ENCODE measurements around the gene OVAAL. TPM values are rescaled to one million over a fixed set of nuclear protein-coding genes. Genes with fewer than 3 reads are reported as not detected.

OVAAL gene
- not detected for total RNA-seq

DNA sequence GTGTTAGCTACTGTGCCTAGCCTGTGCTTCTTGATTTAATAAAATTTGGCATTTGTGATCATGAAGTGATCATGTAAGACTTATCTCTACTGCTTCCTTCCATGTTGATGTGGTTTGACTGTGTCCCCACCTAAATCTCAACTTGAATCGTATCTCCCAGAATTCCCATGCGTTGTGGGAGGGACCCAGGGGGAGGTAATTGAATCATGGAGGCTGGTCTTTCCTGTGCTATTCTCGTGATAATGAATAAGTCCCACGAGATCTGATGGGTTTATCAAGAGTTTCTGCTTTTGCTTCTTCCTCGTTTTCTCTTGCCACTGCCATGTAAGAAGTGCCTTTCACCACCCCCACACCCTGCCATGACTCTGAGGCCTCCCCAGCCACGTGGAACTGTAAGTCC lies at the start of gene OVAAL:
TSS of gene OVAAL (plus strand) at position 301 of the 400 bp plus-strand sequence.
- no peak within 1 kb of the TSS for H3K27ac Mint-ChIP-seq
- H3K36me3 Mint-ChIP-seq: no peaks in the 10 kb centered on the region
- intact Hi-C loops (cut with micrococcal nuclease): no loop called here
- no peaks in the 10 kb centered on the region for H3K9me3 Mint-ChIP-seq
- CTCF ChIA-PET: no interaction called here
- no peak for DNase-seq
- peaks cover 18% of the 10 kb centered on the region for H3K27me3 Mint-ChIP-seq
- no peaks in the 10 kb centered on the region for H3K4me1 Mint-ChIP-seq (ENCODE audit: low read depth)
- no peak within 1 kb of the TSS for H3K4me3 Mint-ChIP-seq
- POLR2A ChIA-PET: no interaction called here

DNA sequence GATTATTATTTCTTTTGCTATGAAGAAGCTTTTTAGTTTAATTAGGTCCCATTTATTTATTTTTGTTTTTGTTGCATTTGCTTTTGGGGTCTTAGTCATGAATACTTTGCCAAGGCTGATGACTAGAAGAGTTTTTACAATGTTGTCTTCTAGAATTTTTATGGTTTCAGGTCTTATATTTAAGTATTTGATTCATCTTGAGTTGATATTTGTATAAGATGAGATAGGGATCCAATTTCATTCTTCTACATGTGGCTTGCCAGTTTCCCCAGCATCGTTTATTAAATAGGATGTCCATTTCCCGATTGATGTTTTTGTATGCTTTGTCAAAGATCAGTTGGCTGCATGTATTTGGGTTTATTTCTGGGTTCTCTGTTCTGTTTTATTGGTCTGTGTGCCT lies 47.9 kb upstream of the OVAAL start:
- H3K9me3 Mint-ChIP-seq: no peaks in the 10 kb centered on the region
- intact Hi-C loops (cut with micrococcal nuclease): no loop called here
- DNase-seq: no peak
- CTCF ChIA-PET: interaction anchor here (7.9 kb wide), 1 partner anchor 352 kb away, joined by 133 read pairs; no protein-coding TSS in a partner anchor
- H3K4me3 Mint-ChIP-seq: no peak overlapping the region
- peaks cover 4% of the 10 kb centered on the region for H3K4me1 Mint-ChIP-seq (ENCODE audit: low read depth)
- no peaks in the 10 kb centered on the region for H3K36me3 Mint-ChIP-seq
- POLR2A ChIA-PET: interaction anchor here (0.8 kb wide), 1 partner anchor 8 kb away, joined by 4 read pairs; the partner anchor contains the start of gene ACBD6
- H3K27ac Mint-ChIP-seq: no peak overlapping the region
- peaks cover 5% of the 10 kb centered on the region for H3K27me3 Mint-ChIP-seq

DNA sequence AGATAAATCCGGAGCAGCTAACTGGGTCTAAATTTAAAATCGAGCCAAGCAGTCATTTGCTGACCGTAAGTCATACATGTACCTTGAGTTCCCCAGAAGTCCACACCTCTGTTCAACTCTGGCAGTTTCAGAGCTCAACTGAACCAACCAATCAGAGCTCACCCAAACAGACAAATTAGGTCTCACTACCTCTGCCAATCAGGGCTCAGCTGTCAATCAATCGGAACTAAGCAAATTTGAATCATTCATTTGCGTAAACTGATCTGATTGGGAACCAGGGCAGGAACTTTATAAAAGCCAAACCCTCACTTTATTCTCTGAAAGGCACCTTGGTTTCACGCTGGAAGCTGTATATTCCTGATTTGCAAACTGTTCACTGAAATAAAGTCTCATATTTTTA lies 45.2 kb upstream of the OVAAL start:
- no peak overlapping the region for H3K27ac Mint-ChIP-seq
- no peaks in the 10 kb centered on the region for H3K9me3 Mint-ChIP-seq
- DNase-seq: no peak
- no peak overlapping the region for H3K4me3 Mint-ChIP-seq
- ChIA-PET POLR2A (no interaction called here), CTCF (interaction anchor here (1.0 to 7.9 kb wide), 3 partner anchors 13 to 629 kb away, joined by 3 to 133 read pairs (median 13); no protein-coding TSS in a partner anchor)
- H3K4me1 Mint-ChIP-seq (ENCODE audit: low read depth): no peaks in the 10 kb centered on the region
- H3K27me3 Mint-ChIP-seq: peaks cover 5% of the 10 kb centered on the region
- intact Hi-C loops (cut with micrococcal nuclease): no loop called here
- H3K36me3 Mint-ChIP-seq: no peaks in the 10 kb centered on the region

DNA sequence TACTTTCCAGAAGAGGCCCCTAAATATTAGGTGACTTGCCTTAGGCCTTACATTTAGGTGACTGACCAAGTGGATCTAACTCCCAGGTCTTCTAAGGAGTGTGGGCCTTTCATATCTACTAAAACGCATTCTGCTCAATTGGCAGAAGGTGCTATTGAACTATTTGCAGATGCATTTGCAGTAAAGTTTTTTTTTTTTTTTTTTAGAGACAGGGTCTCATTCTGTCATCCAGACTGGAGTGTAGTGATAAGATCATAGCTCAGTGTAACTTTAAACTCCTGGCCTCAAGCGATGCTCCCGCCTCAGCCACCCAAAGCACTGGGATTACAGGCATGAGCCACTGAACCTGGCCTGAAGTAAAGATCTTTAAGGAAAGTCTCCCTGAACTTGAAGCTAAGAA lies 43.4 kb upstream of the OVAAL start:
- no peak for DNase-seq
- Mint-ChIP-seq H3K27me3 (peaks cover 5% of the 10 kb centered on the region), H3K9me3 (no peaks in the 10 kb centered on the region), H3K4me3 (no peak overlapping the region), H3K27ac (no peak overlapping the region), H3K4me1 (ENCODE audit: low read depth) (no peaks in the 10 kb centered on the region), H3K36me3 (no peaks in the 10 kb centered on the region)
- ChIA-PET CTCF (interaction anchor here (0.6 to 7.9 kb wide), 29 partner anchors 11 to 675 kb away, joined by 3 to 133 read pairs (median 4); partner anchors contain the start of gene ACBD6), POLR2A (interaction anchor here (0.8 kb wide), 1 partner anchor 388 kb away, joined by 3 read pairs; no protein-coding TSS in a partner anchor)
- intact Hi-C loops (cut with micrococcal nuclease): loop anchor here (5.0 kb wide), 1 partner anchor 652 kb away; no protein-coding TSS in a partner anchor

DNA sequence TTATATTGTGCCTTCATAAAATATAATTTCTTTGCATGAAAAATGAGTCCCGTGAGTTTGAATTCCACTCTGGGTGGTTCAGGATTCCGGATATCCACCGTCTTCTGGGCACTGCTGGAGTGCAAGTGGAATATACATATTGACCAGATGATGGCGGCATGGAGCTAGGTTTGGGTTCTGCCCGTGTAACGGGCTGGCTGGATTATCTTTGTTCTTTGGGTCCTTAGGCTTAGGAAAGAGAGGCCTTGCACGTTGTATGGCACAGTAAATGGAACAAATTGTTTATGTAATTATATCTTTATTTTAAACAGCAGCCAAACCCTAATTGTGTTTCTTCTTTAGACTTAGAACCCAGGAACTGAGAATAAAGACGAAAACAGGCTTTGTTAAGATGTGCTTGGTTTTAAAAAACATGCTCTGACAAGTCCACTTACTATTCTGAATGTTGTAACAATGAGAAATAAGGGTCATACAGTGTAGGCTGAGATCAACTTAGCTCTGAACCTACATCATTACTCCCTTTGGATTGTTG lies 42.8 kb upstream of the OVAAL start:
- POLR2A ChIA-PET: interaction anchor here (0.8 kb wide), 1 partner anchor 387 kb away, joined by 3 read pairs; no protein-coding TSS in a partner anchor
- intact Hi-C loops (cut with micrococcal nuclease): loop anchor here (1.0 to 5.0 kb wide), 2 partner anchors 344 to 651 kb away; no protein-coding TSS in a partner anchor
- peaks cover 5% of the 10 kb centered on the region for H3K27me3 Mint-ChIP-seq
- DNase-seq: peak; percentile 66
- CTCF ChIA-PET: interaction anchor here (0.5 to 7.9 kb wide), 34 partner anchors 11 to 674 kb away, joined by 3 to 133 read pairs (median 4); partner anchors contain the start of gene ACBD6
- no peaks in the 10 kb centered on the region for H3K36me3 Mint-ChIP-seq
- no peaks in the 10 kb centered on the region for H3K4me1 Mint-ChIP-seq (ENCODE audit: low read depth)
- no peaks in the 10 kb centered on the region for H3K9me3 Mint-ChIP-seq
- H3K4me3 Mint-ChIP-seq: no peak overlapping the region
- no peak overlapping the region for H3K27ac Mint-ChIP-seq

DNA sequence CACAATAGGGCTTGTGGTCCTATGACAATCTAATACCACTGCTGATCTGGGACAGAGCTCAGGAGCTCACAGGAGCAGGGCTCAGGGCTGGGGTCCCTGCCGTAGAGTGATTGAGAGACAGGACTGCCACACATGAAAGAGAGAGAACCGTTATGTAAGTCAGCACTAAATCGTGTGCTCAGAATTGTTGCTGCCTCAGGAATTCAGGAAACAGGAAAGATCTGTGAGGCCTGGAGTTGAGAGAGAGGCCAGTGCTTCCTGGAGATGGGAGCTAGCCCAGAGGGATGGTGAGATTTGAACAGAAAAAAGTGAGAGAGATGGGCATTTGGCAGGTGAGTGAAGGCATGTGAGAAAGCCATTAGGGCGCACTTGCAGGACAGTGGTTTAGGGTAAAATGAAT lies 38.9 kb upstream of the OVAAL start:
- no peaks in the 10 kb centered on the region for H3K9me3 Mint-ChIP-seq
- no peaks in the 10 kb centered on the region for H3K36me3 Mint-ChIP-seq
- no peaks in the 10 kb centered on the region for H3K27me3 Mint-ChIP-seq
- DNase-seq: no peak
- ChIA-PET CTCF (interaction anchor here (0.8 to 0.9 kb wide), 3 partner anchors 12 to 337 kb away, joined by 3 to 4 read pairs (median 3); no protein-coding TSS in a partner anchor), POLR2A (no interaction called here)
- intact Hi-C loops (cut with micrococcal nuclease): loop anchor here (5.0 kb wide), 1 partner anchor 647 kb away; no protein-coding TSS in a partner anchor
- H3K4me3 Mint-ChIP-seq: no peak overlapping the region
- H3K27ac Mint-ChIP-seq: no peak overlapping the region
- no peaks in the 10 kb centered on the region for H3K4me1 Mint-ChIP-seq (ENCODE audit: low read depth)

DNA sequence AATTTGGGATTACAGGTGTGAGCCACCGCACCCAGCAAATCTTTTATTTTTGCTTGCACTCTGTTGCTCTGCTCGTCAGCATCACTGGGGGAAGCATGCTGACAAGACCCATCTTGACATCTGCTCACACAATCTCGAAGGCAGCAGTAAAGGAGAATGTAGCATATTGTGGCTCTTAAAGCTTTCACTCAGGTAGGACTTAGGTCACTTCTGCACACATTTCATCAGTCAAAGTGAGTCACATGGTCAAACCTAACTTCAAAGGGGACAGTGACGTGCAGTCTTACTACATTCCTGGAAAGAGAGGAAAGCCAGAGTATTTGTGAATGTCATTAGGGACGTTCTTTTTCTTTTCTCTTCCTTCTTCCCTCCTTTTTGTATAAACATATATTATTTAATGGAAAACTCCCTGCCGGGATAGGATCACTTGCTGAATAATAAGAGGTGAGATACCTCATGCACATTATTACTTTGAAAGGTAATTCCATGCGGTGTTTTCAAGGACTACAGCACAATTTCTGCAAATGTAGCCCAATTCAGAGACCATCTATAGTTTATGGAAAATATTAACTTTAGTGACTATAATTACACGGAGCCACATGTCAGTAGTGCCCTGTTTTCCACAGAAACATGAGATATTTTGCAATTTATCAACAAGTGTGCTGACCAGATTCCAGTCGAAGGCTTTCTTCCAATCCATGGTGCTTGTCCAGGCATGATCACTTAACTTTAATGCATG lies 37.1 kb upstream of the OVAAL start:
- H3K9me3 Mint-ChIP-seq: no peaks in the 10 kb centered on the region
- no peaks in the 10 kb centered on the region for H3K36me3 Mint-ChIP-seq
- H3K27me3 Mint-ChIP-seq: no peaks in the 10 kb centered on the region
- DNase-seq: no peak
- intact Hi-C loops (cut with micrococcal nuclease): no loop called here
- H3K4me1 Mint-ChIP-seq (ENCODE audit: low read depth): no peaks in the 10 kb centered on the region
- no peak overlapping the region for H3K27ac Mint-ChIP-seq
- ChIA-PET CTCF (no interaction called here), POLR2A (no interaction called here)
- no peak overlapping the region for H3K4me3 Mint-ChIP-seq

DNA sequence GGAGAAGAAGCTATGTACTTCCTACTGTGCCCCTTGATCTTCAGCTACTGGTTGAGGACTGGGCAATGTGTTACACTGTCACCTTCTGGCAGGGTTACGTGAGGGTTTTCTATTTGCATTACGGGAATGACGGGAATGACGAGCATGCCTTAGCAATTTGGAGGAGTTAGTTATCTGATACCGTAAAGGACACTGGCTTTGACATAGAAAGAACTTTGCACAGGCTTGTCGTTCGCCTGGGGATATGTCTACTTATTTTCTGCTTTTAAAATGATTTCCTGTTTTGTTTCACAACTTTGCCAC lies 36.6 kb upstream of the OVAAL start:
- CTCF ChIA-PET: no interaction called here

DNA sequence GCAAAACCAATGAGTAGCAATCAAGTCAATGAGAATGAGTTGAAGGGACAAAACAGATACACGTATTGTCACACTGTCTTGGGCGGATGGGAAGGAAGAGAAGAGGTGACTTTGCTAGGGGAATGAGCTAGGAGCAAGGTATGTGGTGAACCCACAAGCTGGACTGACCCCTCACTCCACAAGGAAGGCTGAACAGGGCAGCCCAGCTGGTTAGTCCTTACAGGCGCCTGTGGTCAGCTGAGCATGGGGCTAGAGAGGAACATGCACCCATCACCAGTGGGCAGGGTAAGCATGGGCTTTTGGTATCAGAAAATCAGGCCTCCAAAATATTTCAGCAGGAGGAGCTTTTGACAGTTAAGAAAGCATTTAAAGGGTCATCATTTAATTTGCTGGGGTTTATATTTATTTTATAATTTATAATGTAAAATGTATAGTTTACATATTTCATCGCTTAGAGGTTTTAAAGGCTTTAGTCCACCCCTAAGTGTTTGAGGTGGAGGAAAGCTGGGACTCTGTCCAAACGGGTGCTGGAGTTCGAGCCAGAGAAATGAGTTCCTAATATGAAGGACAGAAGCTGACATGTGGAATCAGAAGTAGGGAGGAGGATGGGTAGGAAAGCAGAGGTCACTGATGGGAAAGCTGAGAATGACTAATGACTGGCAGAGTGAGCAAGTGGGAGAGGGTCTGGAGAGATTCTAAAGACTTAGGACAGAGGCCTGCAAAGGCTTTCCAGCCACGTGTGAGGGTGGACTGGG lies 34.4 kb upstream of the OVAAL start:
- no peaks in the 10 kb centered on the region for H3K4me1 Mint-ChIP-seq (ENCODE audit: low read depth)
- ChIA-PET POLR2A (no interaction called here), CTCF (interaction anchor here (0.6 kb wide), 1 partner anchor 658 kb away, joined by 3 read pairs; no protein-coding TSS in a partner anchor)
- H3K27me3 Mint-ChIP-seq: no peaks in the 10 kb centered on the region
- DNase-seq: no peak
- H3K4me3 Mint-ChIP-seq: no peak overlapping the region
- no peaks in the 10 kb centered on the region for H3K9me3 Mint-ChIP-seq
- intact Hi-C loops (cut with micrococcal nuclease): no loop called here
- H3K27ac Mint-ChIP-seq: no peak overlapping the region
- H3K36me3 Mint-ChIP-seq: no peaks in the 10 kb centered on the region

More for the DNA sequence above, 36.6 kb upstream of the OVAAL start:
- Mint-ChIP-seq H3K27me3 (no peaks in the 10 kb centered on the region), H3K4me1 (ENCODE audit: low read depth) (no peaks in the 10 kb centered on the region), H3K9me3 (no peaks in the 10 kb centered on the region), H3K4me3 (no peak overlapping the region), H3K36me3 (no peaks in the 10 kb centered on the region), H3K27ac (no peak overlapping the region)
- intact Hi-C loops (cut with micrococcal nuclease): no loop called here
- POLR2A ChIA-PET: no interaction called here
- DNase-seq: no peak

DNA sequence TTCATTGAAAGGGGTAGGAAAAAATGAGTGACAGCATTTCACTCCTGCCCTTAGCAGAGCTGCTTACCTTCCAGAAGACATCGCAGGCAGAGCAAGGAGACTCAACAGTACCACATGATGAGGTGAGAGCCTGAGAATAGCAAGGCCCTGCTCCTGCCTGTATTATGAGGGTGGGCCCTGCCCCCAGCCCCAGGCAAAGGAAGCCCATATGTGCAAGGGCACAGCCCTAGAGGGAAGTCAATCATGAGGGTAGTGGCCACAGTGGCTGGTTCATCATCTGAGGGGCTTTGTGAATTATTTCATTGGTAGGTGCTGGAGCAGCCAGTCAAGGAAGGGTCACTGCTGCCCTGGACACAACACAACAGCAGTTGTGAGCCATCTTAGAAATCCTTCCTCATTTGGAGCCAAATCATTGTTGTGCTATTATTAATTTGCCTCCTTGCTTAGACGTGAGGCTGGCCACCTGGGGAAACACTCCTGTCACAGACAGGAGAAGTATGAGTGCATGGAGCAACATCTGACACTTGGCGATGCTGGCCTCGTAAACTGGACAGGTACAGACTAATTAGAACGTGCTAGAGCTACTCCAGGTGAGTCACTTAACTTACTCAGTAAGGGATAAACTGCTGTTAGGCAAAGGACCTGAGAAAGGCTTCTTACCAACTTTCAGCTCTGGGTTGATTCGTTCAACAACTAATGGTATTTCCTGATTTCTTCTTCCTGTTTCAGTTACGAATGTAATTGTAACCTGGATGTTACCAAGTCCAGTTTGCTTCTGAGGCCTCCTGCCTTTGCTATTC lies 33.6 kb upstream of the OVAAL start:
- Mint-ChIP-seq H3K4me3 (no peak overlapping the region), H3K27ac (no peak overlapping the region), H3K9me3 (no peaks in the 10 kb centered on the region), H3K4me1 (ENCODE audit: low read depth) (no peaks in the 10 kb centered on the region), H3K27me3 (no peaks in the 10 kb centered on the region), H3K36me3 (no peaks in the 10 kb centered on the region)
- no peak for DNase-seq
- CTCF ChIA-PET: interaction anchor here (0.7 to 2.9 kb wide), 2 partner anchors 10 to 337 kb away, joined by 4 to 13 read pairs; no protein-coding TSS in a partner anchor
- POLR2A ChIA-PET: no interaction called here
- intact Hi-C loops (cut with micrococcal nuclease): no loop called here

DNA sequence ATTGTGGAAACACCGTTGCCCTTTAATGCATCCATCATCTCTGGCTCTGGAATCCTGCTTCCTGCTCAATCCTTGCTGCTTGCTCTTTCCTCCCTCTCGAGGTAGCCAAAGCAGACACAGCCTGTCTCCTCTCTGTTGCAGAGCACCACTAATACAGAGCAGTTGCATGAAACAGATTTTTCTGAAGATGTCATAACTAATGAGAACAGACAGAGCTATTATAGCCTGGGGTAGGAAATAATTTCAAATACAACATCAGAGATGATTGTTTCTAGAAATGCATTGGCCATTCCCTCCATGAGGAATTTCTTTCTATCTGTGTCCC lies 33.1 kb upstream of the OVAAL start:
- no peak for DNase-seq
- intact Hi-C loops (cut with micrococcal nuclease): no loop called here
- CTCF ChIA-PET: interaction anchor here (0.7 to 2.9 kb wide), 2 partner anchors 11 to 337 kb away, joined by 4 to 13 read pairs; no protein-coding TSS in a partner anchor

More for the DNA sequence above, 33.1 kb upstream of the OVAAL start:
- H3K4me1 Mint-ChIP-seq (ENCODE audit: low read depth): no peaks in the 10 kb centered on the region
- POLR2A ChIA-PET: no interaction called here
- no peak overlapping the region for H3K4me3 Mint-ChIP-seq
- H3K36me3 Mint-ChIP-seq: no peaks in the 10 kb centered on the region
- H3K27ac Mint-ChIP-seq: no peak overlapping the region
- H3K9me3 Mint-ChIP-seq: no peaks in the 10 kb centered on the region
- no peaks in the 10 kb centered on the region for H3K27me3 Mint-ChIP-seq

Data from activated CD4-positive, alpha-beta memory T cell treated with anti-CD3 and anti-CD28 coated beads for 36 hours (primary cell).